GM12873 (cell line): Measurements from ENCODE around the gene GALNT10.

Experiments
- TF ChIP-seq, protein P1 (sequence below): IDR thresholded peaks from 2 replicates; pipeline ENCODE4 v1.5.1; 2012; ENCODE audit warnings: low read depth, mild to moderate bottlenecking, moderate library complexity, low read length, control low read depth; ENCODE audit not compliant: insufficient read depth; ENCODE audit errors: missing control alignments

GALNT10 gene

GRCh38 chr5:154451957-154452356, 261.4 kb downstream of the GALNT10 start:
- TF ChIP-seq, protein P1, sequence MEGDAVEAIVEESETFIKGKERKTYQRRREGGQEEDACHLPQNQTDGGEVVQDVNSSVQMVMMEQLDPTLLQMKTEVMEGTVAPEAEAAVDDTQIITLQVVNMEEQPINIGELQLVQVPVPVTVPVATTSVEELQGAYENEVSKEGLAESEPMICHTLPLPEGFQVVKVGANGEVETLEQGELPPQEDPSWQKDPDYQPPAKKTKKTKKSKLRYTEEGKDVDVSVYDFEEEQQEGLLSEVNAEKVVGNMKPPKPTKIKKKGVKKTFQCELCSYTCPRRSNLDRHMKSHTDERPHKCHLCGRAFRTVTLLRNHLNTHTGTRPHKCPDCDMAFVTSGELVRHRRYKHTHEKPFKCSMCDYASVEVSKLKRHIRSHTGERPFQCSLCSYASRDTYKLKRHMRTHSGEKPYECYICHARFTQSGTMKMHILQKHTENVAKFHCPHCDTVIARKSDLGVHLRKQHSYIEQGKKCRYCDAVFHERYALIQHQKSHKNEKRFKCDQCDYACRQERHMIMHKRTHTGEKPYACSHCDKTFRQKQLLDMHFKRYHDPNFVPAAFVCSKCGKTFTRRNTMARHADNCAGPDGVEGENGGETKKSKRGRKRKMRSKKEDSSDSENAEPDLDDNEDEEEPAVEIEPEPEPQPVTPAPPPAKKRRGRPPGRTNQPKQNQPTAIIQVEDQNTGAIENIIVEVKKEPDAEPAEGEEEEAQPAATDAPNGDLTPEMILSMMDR: no peak

DNA sequence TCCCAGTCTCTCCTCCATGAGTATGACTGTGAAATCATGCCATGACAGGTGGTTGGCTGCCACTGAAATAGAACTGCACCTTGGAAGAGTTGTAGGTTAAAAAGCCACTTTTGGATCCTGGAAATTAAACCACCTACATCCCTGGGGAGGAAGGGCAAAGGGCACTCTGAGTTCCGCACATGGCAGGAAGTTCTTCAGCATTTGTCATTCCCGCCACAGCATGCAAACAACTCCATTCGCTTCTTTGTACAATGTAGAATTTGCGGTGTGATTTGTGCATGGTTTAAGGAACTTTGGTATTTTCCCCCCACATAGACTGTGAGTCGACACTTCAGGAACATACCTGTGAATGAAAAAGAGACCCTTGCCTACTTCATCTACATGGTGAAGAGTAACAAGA, 265.1 kb downstream of the GALNT10 start:
- TF ChIP-seq, protein P1: no peak

GRCh38 chr5:154456540-154456939, 266.0 kb downstream of the GALNT10 start:
- TF ChIP-seq, protein P1: no peak

DNA sequence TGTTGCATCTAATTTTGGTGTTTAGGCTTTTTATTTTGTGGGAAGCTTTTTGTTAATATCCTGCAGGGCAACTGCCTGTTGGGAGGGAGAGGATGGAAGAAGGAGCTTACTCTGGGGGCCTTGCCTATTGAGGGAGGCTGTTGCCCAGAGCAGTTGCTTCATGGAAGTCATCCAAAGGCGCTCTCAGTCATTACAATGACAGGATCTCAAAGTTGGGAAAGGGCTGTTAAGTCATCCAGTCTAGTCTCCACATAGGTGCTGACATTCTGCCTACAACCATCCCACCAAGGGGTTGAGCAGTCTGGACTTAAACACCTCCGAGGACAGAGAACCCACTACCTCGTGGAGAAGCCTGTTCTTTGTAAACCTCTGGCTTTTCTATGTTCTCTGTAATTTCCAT, 268.5 kb downstream of the GALNT10 start:
- TF ChIP-seq, protein P1: no peak

- TF ChIP-seq, protein P1: no peak
Measured at GRCh38 chr5:154460172-154460571, 269.6 kb downstream of the GALNT10 start.

GRCh38 chr5:154461531-154461930, 271.0 kb downstream of the GALNT10 start:
- TF ChIP-seq, protein P1: no peak

DNA sequence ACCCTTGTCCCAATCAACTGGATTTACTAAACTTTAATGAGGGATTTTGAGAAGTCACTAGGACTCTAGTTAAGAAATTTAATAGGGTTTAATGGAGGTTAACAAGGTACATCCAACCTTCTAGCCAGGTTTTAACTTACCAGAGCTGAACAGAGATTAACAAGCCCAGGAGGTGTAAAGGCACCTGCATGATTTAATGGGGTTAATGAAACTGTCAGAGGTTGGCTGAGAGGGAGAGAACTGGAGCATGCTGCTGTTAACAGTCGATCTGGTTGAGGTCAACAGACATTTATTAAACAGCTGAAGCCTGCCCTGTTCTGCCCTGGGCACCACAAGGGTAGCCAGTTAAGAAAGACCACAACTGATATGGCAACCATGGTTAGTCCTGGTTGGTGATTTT, 273.9 kb downstream of the GALNT10 start:
- TF ChIP-seq, protein P1: no peak

- TF ChIP-seq, protein P1: no peak
Measured at GRCh38 chr5:154465169-154465568, 274.6 kb downstream of the GALNT10 start.
